MCF 10A (cell line): Measurements from ENCODE around the gene RERE. TPM values are rescaled to one million over a fixed set of nuclear protein-coding genes. Genes with fewer than 3 reads are reported as not detected.

Source experiments
- BruUV-seq: library from RNA; stranded (reverse); fragments of 400-500 nt; replicated peaks from 2 replicates; lab custom pipeline; 2021; lab: Mats Ljungman, UMichigan
- CTCF ChIA-PET: fragments of 300-600 bp; sonication (Branson Sonifier 250); formaldehyde crosslinking; extraction: SDS; loops from one replicate; lab custom pipeline; 2021; ENCODE audit warnings: antibody characterized with exemption, inconsistent platforms; lab: Yijun Ruan, JAX
- POLR2A ChIA-PET: fragments of 300-600, 350-650 bp; sonication (Branson Sonifier 250); formaldehyde crosslinking; extraction: SDS; loops from one replicate; lab custom pipeline; 2020; ENCODE audit warnings: antibody characterized with exemption, inconsistent platforms; lab: Yijun Ruan, JAX
- DNase-seq: peaks from one replicate; pipeline ENCODE4 v3.0.0-alpha.2; 2018; ENCODE audit not compliant: unreplicated experiment
- H3K27ac Mint-ChIP-seq: one replicate; pipeline ENCODE4 v1.8.0; 2022; ENCODE audit warnings: mild to moderate bottlenecking, low read depth, mixed read lengths; ENCODE audit not compliant: unreplicated experiment
- H3K27me3 Mint-ChIP-seq: one replicate; pipeline ENCODE4 v1.8.0; 2022; ENCODE audit warnings: mixed read lengths; ENCODE audit not compliant: insufficient read depth, unreplicated experiment
- H3K36me3 Mint-ChIP-seq: one replicate; pipeline ENCODE4 v1.8.0; 2022; ENCODE audit warnings: mild to moderate bottlenecking, moderate library complexity, mixed read lengths; ENCODE audit not compliant: insufficient read depth, unreplicated experiment
- H3K4me1 Mint-ChIP-seq: one replicate; pipeline ENCODE4 v1.8.0; 2022; ENCODE audit warnings: mixed read lengths; ENCODE audit not compliant: insufficient read depth, unreplicated experiment
- H3K4me3 Mint-ChIP-seq: one replicate; pipeline ENCODE4 v1.8.0; 2022; ENCODE audit warnings: mild to moderate bottlenecking, moderate library complexity, mixed read lengths; ENCODE audit not compliant: unreplicated experiment
- H3K9me3 Mint-ChIP-seq: one replicate; pipeline ENCODE4 v1.8.0; 2022; ENCODE audit warnings: mixed read lengths; ENCODE audit not compliant: unreplicated experiment
- CTCF ChIP-seq: fragments of 200-600 bp; IDR thresholded peaks from one replicate; pipeline ENCODE4 v1.8.0; 2022; ENCODE audit warnings: antibody characterized with exemption, mild to moderate bottlenecking; ENCODE audit not compliant: unreplicated experiment
- intact Hi-C: fragments of 100-400 bp; cut with micrococcal nuclease; formaldehyde crosslinking; loops from 2 replicates; pipeline ENCODE4 v1.14.1; 2022
- total RNA-seq: library from RNA; stranded (reverse); gene quantifications from 2 replicates; pipeline ENCODE4 v1.2.3, GENCODE V29; 2022

The RERE gene
- total RNA-seq, 1 experiment from 2014 or later = 48.4 TPM

DNA sequence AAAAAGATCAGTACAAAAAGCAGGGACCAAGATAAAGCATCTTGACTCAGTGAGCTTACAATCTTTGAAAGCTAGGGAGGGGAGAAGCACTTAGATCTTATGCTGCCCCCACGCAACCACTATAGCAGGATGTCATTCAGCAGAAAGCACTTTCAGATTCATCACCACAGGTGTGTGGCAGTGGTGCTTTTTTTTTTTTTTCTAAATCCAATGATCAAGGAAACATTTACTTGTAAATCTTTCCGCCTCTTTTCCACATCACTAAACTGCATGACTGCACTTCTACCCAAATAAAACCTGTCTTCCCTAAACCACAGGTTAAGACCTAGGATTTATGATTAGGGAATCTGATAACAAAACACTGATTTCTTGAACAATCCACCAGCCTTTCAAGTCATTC lies 344.8 kb downstream of the RERE start:
- Mint-ChIP-seq H3K9me3 (no peaks in the 10 kb centered on the region), H3K27me3 (no peaks in the 10 kb centered on the region), H3K36me3 (peaks cover 11% of the 10 kb centered on the region), H3K4me3 (no peak overlapping the region), H3K27ac (no peak overlapping the region), H3K4me1 (no peaks in the 10 kb centered on the region)
- BruUV-seq = no TSS peak
- intact Hi-C loops = no loop called here
- no peak for TF ChIP-seq CTCF
- ChIA-PET POLR2A (no interaction called here), CTCF (interaction anchor here (1.3 kb wide), 1 partner anchor 17 kb away, joined by 4 read pairs; no protein-coding TSS in a partner anchor)
- no peak for DNase-seq

DNA sequence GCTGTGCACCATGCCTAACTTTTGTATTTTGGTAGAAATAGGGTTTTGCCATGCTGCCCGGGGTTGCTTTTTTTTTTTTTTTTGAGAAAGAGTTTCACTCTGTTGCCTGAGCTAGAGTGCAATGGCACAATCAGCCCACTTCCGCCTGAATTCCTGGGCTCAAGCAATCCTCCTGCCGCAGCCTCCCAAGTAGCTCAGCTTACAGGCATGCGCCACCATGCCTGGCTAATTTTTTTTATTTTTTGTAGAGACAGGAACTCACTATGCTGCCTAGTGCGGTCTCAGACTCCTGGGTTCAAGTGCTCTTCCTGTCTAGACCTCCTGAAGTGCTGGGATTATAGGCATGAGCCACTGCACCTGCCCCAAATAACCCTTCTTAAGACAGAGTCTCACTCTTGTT lies 346.0 kb downstream of the RERE start:
- Mint-ChIP-seq H3K4me3 (no peak overlapping the region), H3K27me3 (no peaks in the 10 kb centered on the region), H3K4me1 (peaks cover 6% of the 10 kb centered on the region), H3K36me3 (peaks cover 9% of the 10 kb centered on the region), H3K9me3 (no peaks in the 10 kb centered on the region), H3K27ac (no peak overlapping the region)
- CTCF ChIA-PET = interaction anchor here (0.7 to 1.3 kb wide), 3 partner anchors 16 to 533 kb away, joined by 3 to 4 read pairs (median 4); no protein-coding TSS in a partner anchor
- no TSS peak for BruUV-seq
- no peak for DNase-seq
- intact Hi-C loops = no loop called here
- no peak for TF ChIP-seq CTCF
- POLR2A ChIA-PET = interaction anchor here (0.6 to 1.1 kb wide), 3 partner anchors 11 to 98 kb away, joined by 3 read pairs; no protein-coding TSS in a partner anchor

DNA sequence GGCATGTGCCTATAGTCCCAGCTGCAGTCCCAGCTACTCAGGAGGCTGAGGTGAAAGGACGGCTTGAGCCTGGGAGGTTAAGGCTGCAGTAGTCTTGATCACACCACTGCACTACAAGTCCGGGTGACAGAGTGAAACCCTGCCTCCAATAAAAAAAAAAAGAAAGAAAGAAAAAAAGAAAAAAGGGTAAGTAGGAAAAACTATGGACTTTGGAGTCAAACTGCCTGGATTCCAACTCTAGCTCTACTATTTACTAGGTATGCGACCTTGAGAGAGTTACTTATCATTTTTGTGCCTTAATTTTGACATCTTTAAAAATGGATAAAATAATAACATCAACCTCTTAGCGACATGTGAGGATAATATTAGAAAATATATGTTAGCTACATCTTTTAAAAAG lies 348.7 kb downstream of the RERE start:
- Mint-ChIP-seq H3K9me3 (no peaks in the 10 kb centered on the region), H3K4me1 (peaks cover 21% of the 10 kb centered on the region), H3K36me3 (peaks cover 20% of the 10 kb centered on the region), H3K4me3 (no peak overlapping the region), H3K27ac (no peak overlapping the region), H3K27me3 (no peaks in the 10 kb centered on the region)
- DNase-seq = no peak
- ChIA-PET CTCF (no interaction called here), POLR2A (interaction anchor here (1.0 to 1.4 kb wide), 2 partner anchors 14 to 45 kb away, joined by 3 read pairs; no protein-coding TSS in a partner anchor)
- no TSS peak for BruUV-seq
- intact Hi-C loops = no loop called here
- TF ChIP-seq CTCF = no peak

GRCh38 chr1:8467308-8467707 lies 350.1 kb downstream of the RERE start:
- Mint-ChIP-seq H3K36me3 (peaks cover 22% of the 10 kb centered on the region), H3K4me3 (no peak overlapping the region), H3K9me3 (no peaks in the 10 kb centered on the region), H3K27me3 (no peaks in the 10 kb centered on the region), H3K27ac (no peak overlapping the region), H3K4me1 (peaks cover 26% of the 10 kb centered on the region)
- BruUV-seq = no TSS peak
- CTCF ChIA-PET = interaction anchor here (0.7 kb wide), 1 partner anchor 11 kb away, joined by 3 read pairs; no protein-coding TSS in a partner anchor
- POLR2A ChIA-PET = interaction anchor here (0.6 kb wide), 1 partner anchor 18 kb away, joined by 3 read pairs; no protein-coding TSS in a partner anchor
- no peak for DNase-seq
- intact Hi-C loops = no loop called here
- TF ChIP-seq CTCF = no peak
